Measurements from ENCODE around the gene HMCN1.

- TF ChIP-seq CTCF (IDR thresholded peaks at IDR 0.05) (no peak), POLR2A (IDR thresholded peaks at IDR 0.05) (no peak)
Measured at GRCh38 chr1:185906186-185906585, 172.0 kb downstream of the HMCN1 start.

Measured in adrenal gland (tissue), 5 donors.